HEK293T (cell line): ENCODE measurements around the gene TRMT2A.

Source experiments
- ARNT ChIP-seq: fragments of 450-650 bp; IDR thresholded peaks from 2 replicates; pipeline ENCODE4 v1.6.1; 2017; ENCODE audit warnings: mild to moderate bottlenecking
- BHLHE40 ChIP-seq: fragments of 450-650 bp; IDR thresholded peaks from 2 replicates; pipeline ENCODE4 v1.6.1; 2016; ENCODE audit warnings: mild to moderate bottlenecking, moderate library complexity, borderline replicate concordance
- CTBP1 ChIP-seq: fragments of 450-650 bp; IDR thresholded peaks from 2 replicates; pipeline ENCODE4 v1.6.1; 2016; ENCODE audit warnings: borderline replicate concordance
- ELF4 ChIP-seq: fragments of 450-650 bp; IDR thresholded peaks from 2 replicates; pipeline ENCODE4 v1.6.1; 2017; ENCODE audit warnings: antibody characterized with exemption
- FOXA1 ChIP-seq: fragments of 450-650 bp; IDR thresholded peaks from 2 replicates; pipeline ENCODE4 v1.6.1; 2016; ENCODE audit warnings: mild to moderate bottlenecking
- FOXK2 ChIP-seq: fragments of 450-650 bp; IDR thresholded peaks from 2 replicates; pipeline ENCODE4 v1.6.1; 2016; ENCODE audit warnings: mild to moderate bottlenecking
- FOXM1 ChIP-seq: fragments of 450-650 bp; IDR thresholded peaks from 2 replicates; pipeline ENCODE4 v1.6.1; 2017; ENCODE audit warnings: mild to moderate bottlenecking, borderline replicate concordance
- HDGF ChIP-seq: fragments of 450-650 bp; IDR thresholded peaks from 2 replicates; pipeline ENCODE4 v1.6.1; 2017; ENCODE audit warnings: antibody characterized with exemption, borderline replicate concordance
- L3MBTL2 ChIP-seq: fragments of 450-650 bp; conservative IDR thresholded peaks from 2 replicates; pipeline ENCODE4 v1.6.1; 2016; ENCODE audit warnings: mild to moderate bottlenecking
- NFRKB ChIP-seq: fragments of 450-650 bp; IDR thresholded peaks from 2 replicates; pipeline ENCODE4 v1.6.1; 2016; ENCODE audit warnings: mild to moderate bottlenecking, moderate library complexity
- SP1 ChIP-seq: fragments of 450-650 bp; IDR thresholded peaks from 2 replicates; pipeline ENCODE4 v1.6.1; 2017
- SUZ12 ChIP-seq: fragments of 450-650 bp; IDR thresholded peaks from 2 replicates; pipeline ENCODE4 v1.6.1; 2016; ENCODE audit warnings: mild to moderate bottlenecking
- TARDBP ChIP-seq: fragments of 450-650 bp; IDR thresholded peaks from 2 replicates; pipeline ENCODE4 v1.6.1; 2016
- ZNF384 ChIP-seq: fragments of 450-650 bp; IDR thresholded peaks from 2 replicates; pipeline ENCODE4 v1.6.1; 2016

DNA sequence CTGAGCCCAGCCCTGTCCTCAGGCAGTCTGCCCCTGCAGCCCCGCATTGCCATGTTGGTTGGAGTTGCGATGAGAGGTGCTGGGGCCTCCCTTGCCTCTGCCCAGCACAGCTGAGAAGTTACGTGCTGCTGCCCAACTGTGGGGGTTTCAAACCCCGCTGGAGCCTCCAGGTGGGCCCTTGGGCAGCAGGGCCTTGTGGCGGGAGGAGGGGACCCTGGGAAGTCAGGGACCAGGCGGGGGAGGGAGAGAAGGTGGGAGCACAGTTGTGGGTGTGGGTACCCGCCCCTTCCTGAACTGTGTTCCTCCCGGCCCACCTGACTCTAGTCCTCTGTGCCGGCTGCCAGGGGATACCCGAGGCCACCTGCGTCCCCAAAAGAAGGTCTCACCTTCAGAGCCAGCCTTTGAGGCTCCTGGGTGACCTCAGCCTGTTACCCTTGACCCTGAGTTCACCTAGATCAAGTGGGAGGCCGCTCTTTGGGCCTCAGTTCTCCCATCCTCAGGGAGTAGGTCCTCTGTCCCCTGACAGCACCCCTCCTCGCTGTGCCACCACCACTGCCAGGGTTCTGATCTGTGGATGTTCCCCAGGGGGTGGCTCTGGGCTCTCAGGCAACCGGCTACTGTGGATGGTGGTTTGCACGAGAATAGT, 41.5 kb upstream of the TRMT2A start:
- TF ChIP-seq FOXM1 (no peak), FOXA1 (no peak), FOXK2 (no peak), SP1 (no peak), BHLHE40 (no peak), SUZ12 (no peak), TARDBP (no peak), ZNF384 (no peak), ARNT (no peak), ELF4 (no peak), NFRKB (no peak), L3MBTL2 (no peak), HDGF (no peak), CTBP1 (no peak)
